ENCODE measurements around the gene NEU4. TPM values are rescaled to one million over a fixed set of nuclear protein-coding genes. Genes with fewer than 3 reads are reported as not detected.

The NEU4 gene
- total RNA-seq, 1 donor, result not detected

- H3K4me3 ChIP-seq (ENCODE audit: insufficient read depth, low read length), result no peak overlapping the region
- H2AFZ ChIP-seq (ENCODE audit: low read length), result no peak overlapping the region
- TF ChIP-seq, protein P1, sequence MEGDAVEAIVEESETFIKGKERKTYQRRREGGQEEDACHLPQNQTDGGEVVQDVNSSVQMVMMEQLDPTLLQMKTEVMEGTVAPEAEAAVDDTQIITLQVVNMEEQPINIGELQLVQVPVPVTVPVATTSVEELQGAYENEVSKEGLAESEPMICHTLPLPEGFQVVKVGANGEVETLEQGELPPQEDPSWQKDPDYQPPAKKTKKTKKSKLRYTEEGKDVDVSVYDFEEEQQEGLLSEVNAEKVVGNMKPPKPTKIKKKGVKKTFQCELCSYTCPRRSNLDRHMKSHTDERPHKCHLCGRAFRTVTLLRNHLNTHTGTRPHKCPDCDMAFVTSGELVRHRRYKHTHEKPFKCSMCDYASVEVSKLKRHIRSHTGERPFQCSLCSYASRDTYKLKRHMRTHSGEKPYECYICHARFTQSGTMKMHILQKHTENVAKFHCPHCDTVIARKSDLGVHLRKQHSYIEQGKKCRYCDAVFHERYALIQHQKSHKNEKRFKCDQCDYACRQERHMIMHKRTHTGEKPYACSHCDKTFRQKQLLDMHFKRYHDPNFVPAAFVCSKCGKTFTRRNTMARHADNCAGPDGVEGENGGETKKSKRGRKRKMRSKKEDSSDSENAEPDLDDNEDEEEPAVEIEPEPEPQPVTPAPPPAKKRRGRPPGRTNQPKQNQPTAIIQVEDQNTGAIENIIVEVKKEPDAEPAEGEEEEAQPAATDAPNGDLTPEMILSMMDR (IDR thresholded peaks at IDR 0.05; ENCODE audit: extremely low read depth, low read depth, low read length), result no peak
- no peaks in the 10 kb centered on the region for H3K4me1 ChIP-seq (ENCODE audit: insufficient read depth, low read length)
- no peaks in the 10 kb centered on the region for H3K36me3 ChIP-seq (ENCODE audit: insufficient read depth, low read length)
- H3K27ac ChIP-seq (ENCODE audit: low read depth, low read length), result no peak overlapping the region
- no peak overlapping the region for H3K4me2 ChIP-seq (ENCODE audit: insufficient read depth, low read length)
- no peaks in the 10 kb centered on the region for H3K9me3 ChIP-seq (ENCODE audit: low read depth, low read length)
- no peaks in the 10 kb centered on the region for H3K79me2 ChIP-seq (ENCODE audit: insufficient read depth, low read length)
- no peaks in the 10 kb centered on the region for H4K20me1 ChIP-seq (ENCODE audit: insufficient read depth, low read length)
- no peaks in the 10 kb centered on the region for H3K27me3 ChIP-seq (ENCODE audit: insufficient read depth, low read length)
- peak; percentile 85 for DNase-seq (ENCODE audit: insufficient read length, low spot score, missing footprints)
Observed at GRCh38 chr2:241811201-241811951, 2.4 kb downstream of the NEU4 start.

DNA sequence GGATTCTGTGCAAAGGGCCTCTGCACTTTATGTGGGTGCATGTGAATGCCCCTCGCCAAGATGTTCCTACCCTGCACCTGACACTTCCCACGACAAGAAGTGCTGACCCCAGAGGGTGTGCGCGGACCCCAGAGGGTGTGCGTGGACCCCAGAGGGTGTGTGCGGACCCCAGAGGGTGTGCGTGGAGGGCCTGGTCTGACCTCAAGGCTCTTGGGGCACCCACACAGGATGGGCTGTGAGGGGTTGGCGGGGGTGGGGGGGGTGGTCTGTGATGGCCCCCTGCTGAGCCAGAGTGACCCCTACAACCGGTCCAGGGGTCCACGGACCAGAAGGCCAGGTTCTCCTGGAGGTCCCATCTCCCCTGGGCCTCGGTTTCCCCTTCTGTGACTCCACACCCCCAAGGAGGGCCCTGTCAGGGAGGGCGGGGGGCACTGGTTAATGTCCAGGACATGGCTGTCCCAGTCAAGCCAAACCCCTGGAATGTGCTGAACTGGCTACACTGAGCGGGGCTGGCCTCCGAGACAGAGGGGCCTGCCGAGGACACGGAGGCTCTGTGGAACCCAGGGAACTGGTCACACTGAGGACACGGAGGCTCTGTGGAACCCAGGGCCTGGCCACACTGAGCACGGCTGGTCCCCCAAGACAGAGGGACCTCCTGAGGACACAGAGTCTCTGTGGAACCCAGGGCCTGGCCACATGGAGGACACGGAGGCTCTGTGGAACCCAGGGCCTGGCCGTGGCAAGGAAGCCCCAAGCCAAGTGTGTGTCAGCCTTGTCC lies 3.1 kb downstream of the NEU4 start:
- no peak overlapping the region for H2AFZ ChIP-seq (ENCODE audit: low read length)

GRCh38 chr2:241812730-241813643 lies 4.0 kb downstream of the NEU4 start:
- Histone ChIP-seq H3K4me1 (ENCODE audit: insufficient read depth, low read length) (no peaks in the 10 kb centered on the region), H3K36me3 (ENCODE audit: insufficient read depth, low read length) (no peaks in the 10 kb centered on the region), H4K20me1 (ENCODE audit: insufficient read depth, low read length) (no peaks in the 10 kb centered on the region), H3K9me3 (ENCODE audit: low read depth, low read length) (no peaks in the 10 kb centered on the region), H3K27ac (ENCODE audit: low read depth, low read length) (no peak overlapping the region), H3K4me2 (ENCODE audit: insufficient read depth, low read length) (no peak overlapping the region), H3K79me2 (ENCODE audit: insufficient read depth, low read length) (no peaks in the 10 kb centered on the region), H3K27me3 (ENCODE audit: insufficient read depth, low read length) (no peaks in the 10 kb centered on the region), H2AFZ (ENCODE audit: low read length) (no peak overlapping the region), H3K4me3 (ENCODE audit: insufficient read depth, low read length) (no peak overlapping the region)
- peak; percentile 85 for DNase-seq (ENCODE audit: insufficient read length, low spot score, missing footprints)
- TF ChIP-seq, protein P1 (IDR thresholded peaks at IDR 0.05; ENCODE audit: extremely low read depth, low read depth, low read length), result no peak

More for the DNA sequence above, 3.1 kb downstream of the NEU4 start:
- TF ChIP-seq, protein P1 (IDR thresholded peaks at IDR 0.05; ENCODE audit: extremely low read depth, low read depth, low read length), result no peak
- Histone ChIP-seq H3K36me3 (ENCODE audit: insufficient read depth, low read length) (no peaks in the 10 kb centered on the region), H3K27me3 (ENCODE audit: insufficient read depth, low read length) (no peaks in the 10 kb centered on the region), H3K4me1 (ENCODE audit: insufficient read depth, low read length) (no peaks in the 10 kb centered on the region), H4K20me1 (ENCODE audit: insufficient read depth, low read length) (no peaks in the 10 kb centered on the region), H3K4me3 (ENCODE audit: insufficient read depth, low read length) (no peak overlapping the region), H3K27ac (ENCODE audit: low read depth, low read length) (no peak overlapping the region), H3K9me3 (ENCODE audit: low read depth, low read length) (no peaks in the 10 kb centered on the region), H3K79me2 (ENCODE audit: insufficient read depth, low read length) (no peaks in the 10 kb centered on the region), H3K4me2 (ENCODE audit: insufficient read depth, low read length) (no peak overlapping the region)
- peak; percentile 86 for DNase-seq (ENCODE audit: insufficient read length, low spot score, missing footprints)

All from osteoblast (primary cell).